ENCODE results near the gene AOC3. TPM values are rescaled to one million over a fixed set of nuclear protein-coding genes. Genes with fewer than 3 reads are reported as not detected.
A peak's percentile ranks its signal among the peaks of the same experiment; 100 is the strongest.

AOC3 gene, protein sequence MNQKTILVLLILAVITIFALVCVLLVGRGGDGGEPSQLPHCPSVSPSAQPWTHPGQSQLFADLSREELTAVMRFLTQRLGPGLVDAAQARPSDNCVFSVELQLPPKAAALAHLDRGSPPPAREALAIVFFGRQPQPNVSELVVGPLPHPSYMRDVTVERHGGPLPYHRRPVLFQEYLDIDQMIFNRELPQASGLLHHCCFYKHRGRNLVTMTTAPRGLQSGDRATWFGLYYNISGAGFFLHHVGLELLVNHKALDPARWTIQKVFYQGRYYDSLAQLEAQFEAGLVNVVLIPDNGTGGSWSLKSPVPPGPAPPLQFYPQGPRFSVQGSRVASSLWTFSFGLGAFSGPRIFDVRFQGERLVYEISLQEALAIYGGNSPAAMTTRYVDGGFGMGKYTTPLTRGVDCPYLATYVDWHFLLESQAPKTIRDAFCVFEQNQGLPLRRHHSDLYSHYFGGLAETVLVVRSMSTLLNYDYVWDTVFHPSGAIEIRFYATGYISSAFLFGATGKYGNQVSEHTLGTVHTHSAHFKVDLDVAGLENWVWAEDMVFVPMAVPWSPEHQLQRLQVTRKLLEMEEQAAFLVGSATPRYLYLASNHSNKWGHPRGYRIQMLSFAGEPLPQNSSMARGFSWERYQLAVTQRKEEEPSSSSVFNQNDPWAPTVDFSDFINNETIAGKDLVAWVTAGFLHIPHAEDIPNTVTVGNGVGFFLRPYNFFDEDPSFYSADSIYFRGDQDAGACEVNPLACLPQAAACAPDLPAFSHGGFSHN
- 27.0 TPM for polyA plus RNA-seq (ENCODE audit: insufficient read length)

DNA sequence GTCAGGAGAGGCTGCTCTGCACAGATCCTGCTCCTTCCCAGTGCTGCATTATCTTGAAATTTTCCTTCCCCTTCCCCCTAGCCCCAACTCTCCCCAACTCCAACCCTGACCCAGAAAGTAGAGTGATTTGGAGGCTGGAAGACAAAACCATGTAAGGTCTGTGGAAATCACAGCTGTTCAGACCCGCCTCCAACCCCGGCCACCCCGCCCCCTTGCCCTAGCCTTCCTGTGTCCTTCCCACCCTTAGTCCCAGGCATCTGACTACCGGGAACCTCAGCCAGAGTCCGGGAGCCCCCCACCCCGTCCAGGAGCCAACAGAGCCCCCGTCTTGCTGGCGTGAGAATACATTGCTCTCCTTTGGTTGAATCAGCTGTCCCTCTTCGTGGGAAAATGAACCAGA is at the start of gene AOC3:
AOC3 (plus strand) TSS at position 246 of the 400 bp plus-strand sequence; CDS start at position 391, 145 bp downstream.
- no peak for DNase-seq

DNA sequence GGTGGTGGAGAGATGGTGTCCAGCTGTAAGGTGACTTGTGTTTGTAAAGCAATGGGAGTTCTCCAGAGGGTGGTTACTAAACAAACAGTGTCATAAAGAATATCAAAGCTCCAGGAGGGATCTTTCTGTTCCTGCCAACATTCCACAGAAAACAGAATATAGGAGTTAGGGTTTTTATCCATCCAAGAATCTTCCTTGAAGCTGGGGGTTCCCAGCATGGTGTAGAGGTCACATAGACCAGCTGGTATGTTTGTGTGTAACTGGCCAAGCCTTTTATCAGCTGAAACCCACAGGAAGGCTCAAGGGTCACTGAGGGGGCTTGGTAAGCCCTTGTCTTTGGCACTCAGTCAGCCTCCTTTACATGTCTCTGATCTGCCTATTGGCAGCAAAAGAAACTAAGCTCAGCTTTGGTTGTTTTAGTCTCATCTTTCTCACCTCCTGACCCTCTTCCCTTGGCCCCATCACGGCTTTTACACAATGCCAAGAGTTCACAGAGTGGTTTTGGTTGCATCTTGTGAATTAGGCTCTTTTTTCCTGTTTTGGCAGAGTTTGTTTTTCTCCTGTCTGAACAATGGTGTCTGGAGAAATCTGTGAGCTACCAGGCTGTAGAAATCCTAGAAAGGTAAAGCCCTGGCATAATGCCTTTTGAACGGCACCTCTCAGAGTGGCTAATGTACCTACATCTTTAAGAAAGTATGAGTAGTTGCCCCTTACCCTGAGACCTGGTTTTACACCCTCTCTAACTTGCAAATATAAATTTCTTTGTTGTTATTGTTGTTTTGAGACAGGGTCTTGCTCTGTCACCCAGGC is 47.7 kb upstream of the AOC3 start:
- DNase-seq, result no peak

DNA sequence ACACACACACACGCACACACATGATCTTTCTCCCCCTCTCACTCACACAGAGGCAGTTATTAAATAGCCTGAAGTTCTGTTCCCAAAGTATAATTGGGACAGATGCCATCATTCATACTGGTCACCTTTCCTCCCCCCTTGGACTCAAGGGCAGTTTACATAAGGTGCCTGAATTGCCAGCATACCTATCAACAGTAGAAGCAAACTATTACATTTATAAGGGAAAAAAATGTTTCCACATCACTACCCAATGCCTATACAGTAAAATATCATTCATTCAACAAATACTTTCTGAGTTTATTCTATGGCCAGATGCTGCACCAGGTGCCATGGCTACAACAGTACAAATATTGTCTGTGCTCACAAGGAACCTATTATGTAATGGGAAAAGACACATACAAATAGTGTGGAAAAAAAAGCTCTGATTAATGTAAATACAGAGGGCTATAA is 46.1 kb upstream of the AOC3 start:
- no peak for DNase-seq

DNA sequence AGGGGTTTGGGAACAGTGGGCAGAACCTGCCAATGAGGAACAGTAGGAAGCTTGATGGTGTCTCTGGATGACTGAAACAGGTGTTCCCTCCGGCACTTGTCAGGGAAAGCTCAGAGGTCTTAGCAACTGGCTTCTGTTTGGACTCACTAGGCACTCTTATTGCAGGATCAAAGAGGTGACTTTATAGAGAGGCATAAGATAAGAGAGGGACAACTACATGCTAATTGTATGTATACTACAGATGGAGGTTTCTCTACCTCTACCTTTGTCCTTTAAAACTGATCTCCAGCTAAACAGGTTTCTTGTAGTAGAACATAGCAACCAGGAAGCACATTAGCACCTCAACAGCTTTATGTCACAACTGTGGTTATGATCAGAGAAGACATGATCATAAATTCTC is 44.8 kb upstream of the AOC3 start:
- no peak for DNase-seq

DNA sequence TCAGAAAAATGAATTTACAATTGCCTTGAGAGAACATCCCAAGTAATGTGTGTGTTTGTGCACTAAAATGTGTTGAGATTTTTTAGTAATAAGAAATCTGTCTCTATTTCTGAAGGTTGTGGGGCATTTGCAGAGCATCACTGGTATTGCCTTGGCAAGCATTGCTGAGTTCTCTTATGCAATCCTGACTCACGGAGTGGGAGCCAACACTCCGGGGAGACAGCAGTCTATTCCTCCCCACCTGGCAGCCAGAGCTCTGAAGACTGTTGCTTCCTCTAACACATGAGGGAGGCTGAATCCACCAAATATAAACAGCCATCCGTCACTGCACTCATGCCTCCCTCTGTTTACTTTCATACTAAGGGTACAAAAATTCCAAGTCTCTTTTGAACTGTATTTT is 41.7 kb upstream of the AOC3 start:
- DNase-seq, result no peak

DNA sequence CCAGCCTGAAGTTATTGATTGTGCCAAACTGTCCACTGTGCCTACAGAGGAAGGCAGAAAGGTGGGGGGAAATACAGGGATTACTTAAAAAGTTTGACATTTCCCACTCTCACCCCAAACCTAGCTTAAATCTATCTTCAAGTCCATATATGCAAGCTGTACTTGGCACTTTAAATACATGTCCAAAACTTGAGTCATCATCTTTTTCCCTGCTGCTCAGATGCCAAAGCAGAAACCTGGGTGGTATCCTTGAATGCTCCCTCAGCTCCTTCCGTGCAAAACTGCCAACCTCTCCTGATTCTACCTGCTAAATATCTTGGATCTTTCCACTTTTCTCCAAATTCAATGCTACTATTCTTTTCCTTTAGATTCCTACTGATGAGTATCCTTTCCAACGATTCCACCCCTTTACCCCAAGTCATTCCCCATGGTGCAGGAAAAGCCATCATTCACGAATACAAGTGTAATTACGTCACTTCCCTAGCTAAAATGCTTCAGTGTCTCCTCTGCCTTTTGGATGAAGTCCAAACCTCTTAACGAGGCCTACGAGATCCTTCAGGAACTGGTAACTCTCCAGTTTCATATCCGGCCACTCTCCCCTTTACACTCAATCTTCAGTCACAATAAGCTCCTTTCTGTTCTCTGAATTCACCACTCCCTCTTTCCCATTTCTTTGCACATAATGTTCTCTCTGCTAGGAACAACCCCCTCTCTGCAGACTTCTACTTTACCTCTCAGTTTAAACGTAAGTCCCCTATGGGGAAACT is 36.2 kb upstream of the AOC3 start:
- peak; percentile 41 for DNase-seq

DNA sequence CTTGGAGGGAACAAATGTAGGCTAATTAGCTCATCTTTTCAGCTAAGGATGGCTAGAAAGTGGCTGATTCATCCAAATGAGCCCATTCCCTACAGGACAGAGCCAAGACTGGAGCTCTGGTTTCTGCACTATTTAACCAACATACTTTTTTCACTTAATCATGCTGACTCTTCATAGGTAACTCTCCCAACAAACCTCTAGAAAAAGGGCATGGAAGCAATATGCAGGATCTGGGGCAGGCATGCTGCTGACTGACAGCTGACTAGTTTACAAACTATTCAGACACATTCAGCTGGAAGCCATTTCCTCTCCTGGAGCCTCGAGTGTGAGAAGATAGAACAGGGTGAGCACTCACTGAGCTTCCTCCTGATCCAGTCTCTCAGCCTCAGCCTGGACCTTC is 33.1 kb upstream of the AOC3 start:
- no peak for DNase-seq

DNA sequence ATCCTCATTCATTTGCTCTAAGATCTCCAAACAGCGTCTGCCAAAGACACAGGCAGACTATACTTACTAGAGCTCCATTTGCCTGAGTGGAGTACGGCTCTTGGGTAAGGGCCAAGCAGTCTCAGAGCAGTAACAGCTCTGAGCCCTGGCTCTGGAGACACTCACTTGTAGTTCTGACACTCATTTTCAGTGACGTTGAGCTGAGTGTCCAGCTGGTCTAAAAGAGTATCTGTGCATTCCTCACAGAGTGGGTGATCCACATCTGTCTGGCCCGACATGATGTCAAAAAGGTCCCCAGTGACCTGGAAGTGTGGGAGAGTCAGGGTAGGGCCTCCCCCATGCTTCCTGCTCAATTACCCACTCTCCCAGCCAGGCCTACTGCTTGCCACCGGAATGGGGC is 32.6 kb upstream of the AOC3 start:
- no peak for DNase-seq

DNA sequence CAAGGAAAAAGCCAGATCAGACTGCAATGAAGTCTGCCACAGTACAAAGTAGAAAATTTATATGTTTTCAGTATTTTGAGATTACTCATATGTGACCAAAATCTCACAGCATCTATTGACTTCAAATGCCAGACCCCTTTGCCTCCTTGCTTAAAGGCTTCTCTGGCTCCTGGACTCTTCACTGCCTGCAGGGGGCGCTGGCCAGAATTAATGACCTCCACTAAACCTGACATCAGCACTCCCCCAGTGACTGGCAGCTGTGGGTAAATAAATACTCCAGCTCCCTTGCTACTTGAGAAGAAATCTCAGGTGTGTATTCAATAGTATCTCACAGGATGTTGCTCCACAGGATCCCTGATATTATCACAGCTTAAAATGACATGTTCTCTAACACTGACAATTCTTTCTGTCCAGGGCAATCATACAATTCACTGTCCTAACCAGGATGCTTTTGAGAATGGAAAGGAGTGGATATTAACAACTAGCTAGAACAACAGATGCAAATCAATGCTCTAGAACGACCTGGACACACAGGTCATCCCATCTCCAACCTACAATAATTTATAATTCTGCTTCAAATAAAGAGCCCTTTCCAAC is 31.0 kb upstream of the AOC3 start:
- no peak for DNase-seq

DNA sequence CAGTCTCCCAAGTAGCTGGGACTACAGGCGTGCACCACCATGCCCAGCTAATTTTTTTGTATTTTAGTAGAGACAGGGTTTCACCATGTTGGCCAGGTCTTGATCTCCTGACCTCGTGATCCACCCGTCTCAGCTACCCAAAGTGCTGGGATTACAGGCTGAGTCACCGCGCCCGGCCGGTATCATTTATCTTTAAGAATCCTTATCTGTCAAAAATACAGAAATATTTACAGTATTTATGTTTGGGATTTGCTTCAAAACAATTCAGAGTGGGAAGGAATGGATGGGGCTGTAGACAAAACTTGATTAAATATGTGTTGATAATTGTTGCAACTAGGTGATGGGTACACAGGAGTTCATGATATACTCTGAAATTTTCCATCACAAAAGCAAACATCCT is 29.8 kb upstream of the AOC3 start:
- no peak for DNase-seq

DNA sequence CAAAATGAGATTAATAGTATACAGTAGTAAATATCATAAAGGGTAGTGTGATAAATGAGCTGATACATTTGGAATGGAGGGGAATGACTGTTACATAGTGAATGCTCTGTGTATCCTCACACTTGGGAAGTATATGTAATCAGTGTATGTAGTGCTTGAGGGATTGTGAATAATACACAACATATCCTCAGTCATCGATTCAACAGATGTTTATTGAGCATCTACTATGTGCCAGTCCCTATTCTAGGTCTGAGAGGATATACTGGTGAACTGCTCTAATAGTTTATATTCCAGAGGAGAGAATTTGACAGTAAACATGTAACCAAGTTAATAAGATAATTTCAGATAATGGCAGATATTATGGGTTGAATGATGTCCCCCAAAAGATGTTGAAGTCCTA is 23.5 kb upstream of the AOC3 start:
- DNase-seq, result no peak

DNA sequence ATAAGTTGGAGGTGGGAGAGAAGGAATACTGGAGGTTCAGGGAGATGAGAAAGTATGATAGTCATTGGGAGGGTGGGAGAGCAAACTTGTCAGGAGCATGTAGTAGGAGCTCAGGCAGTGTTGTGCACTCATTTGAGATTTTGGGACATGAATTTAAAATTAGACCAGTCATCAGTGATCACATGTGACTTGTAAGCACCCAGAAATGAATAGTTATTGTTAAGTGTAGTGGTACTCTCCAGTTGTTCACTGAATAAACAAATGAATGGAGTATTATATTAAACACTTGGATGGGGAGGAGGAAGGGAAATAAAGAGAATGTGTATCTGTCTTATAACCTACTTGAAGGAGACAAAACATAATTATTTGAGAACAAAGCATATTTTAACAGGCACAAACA is 20.0 kb upstream of the AOC3 start:
- DNase-seq, result no peak

DNA sequence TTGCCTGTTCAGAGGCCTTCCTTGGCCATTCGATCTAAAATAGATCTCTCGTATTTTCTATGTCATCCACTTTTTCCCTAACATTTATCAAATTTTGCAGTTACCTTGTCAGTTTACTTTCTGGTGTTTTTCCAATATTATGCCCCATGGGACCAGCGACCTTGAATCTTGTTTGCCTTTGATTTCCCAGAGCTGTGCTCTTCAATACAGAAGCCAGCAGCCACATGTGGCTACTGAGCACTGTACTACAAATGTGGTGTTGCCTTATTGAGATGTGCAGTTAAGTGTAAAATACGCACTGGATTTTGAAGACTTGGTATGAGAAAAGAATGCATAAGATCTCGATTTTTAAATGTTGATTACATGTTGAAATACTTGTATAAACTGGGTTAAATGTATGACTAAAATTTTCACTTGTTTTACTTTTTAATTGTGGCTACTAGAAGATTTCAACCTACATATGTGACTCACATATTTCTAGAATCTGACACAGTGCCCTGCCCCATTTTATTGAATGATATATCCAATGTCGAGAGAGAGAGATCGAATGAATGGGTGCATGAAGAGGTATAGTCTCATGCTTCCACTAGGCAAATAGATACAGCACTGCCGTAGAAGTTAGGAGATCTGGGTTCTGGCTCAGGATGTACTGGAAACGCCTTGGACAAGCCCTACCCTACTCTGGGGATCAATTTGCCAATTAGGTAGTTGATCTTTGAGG is 18.6 kb upstream of the AOC3 start:
- DNase-seq, result no peak

DNA sequence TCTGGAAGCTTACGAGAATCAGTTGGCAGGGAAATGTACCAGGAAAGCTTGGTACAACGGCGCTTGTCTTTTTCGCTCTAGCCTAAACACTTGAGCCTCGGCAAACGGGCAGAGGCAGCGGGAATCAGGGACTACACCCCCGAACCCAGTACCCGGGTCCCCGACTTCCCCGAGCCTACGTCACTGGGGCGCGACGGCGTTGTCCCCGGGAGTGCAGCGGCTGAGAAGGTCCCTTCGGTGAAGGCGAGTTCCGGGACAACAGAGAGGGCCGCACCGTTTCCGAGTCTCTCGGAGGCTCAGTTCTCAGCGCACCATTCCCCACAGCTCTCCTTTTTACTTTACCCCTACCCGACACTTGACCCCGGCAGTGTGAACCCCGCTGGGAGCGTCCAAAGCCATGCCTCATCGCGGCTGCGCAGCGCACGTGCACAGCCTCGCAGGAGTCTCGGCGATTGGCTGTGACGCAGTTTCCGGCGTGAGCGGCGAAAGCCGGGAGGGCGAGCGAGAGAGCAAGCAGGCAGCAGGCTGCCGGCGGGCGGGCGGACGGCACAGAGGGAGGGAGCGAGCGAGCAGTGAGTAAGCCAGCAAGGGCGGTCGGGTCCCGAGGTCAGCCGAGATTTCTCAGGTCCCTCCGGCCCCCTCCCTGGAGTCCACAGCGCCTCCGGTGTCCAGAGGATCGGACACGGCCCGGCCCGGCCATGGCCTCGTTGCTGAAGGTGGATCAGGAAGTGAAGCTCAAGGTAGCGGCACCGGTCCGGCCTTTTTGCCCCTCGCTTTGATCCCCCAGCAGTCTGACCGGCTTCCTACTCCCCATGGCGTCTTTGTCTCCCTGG is 17.8 kb upstream of the AOC3 start, which contains the start of gene PSME3:
PSME3 (plus strand) TSS at position 464 of the 833 bp plus-strand sequence; CDS start at position 699, 235 bp downstream.
- peak; percentile 90 for DNase-seq

DNA sequence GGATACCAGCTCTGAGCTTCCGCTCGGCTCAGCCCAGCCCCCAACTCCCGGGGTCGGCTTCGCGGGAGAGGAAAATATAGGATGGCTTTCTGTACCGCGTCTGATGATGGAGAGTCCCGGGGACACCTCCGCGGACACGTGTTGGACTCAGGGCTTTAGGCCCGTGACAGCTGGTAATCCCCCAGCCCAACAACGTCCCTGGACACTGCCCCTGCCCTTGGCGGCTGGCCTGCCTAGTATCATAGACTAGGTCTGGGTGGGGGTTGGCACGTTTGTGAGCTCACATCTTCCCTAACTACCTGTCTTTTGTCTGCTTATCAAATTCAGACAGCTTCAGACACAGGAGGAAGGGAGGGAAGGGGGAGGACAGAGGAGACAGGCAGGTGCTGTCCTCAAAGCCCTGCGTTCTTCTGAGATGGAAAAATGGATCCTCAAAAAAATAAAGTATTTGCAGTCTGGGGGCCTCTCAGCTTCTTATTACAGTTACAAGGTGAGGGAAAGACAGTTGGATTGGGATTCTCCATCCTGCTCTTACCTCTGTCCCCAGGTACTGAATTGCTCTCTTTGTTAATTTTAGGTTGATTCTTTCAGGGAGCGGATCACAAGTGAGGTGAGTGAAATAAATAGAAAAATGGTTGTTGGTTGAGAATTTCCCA is 17.1 kb upstream of the AOC3 start:
- DNase-seq, result no peak

DNA sequence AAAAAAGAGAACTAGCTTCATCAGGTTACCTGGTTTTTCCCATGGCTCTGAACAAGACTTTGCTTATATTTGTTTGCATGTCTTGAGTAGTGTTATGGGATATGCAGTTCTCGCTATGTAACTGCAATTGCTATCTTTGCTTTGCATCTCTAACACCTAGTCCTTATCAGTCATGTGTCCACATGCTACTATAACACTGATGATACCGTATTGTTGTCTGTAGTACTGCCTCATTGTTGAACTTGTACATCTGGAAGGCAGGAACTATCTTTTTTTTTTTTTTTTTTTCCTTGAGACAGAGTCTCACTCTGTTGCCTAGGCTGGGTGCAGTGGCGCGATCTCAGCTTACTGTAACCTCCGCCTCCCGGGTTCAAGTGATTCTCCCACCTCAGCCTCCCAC is 15.3 kb upstream of the AOC3 start:
- no peak for DNase-seq

DNA sequence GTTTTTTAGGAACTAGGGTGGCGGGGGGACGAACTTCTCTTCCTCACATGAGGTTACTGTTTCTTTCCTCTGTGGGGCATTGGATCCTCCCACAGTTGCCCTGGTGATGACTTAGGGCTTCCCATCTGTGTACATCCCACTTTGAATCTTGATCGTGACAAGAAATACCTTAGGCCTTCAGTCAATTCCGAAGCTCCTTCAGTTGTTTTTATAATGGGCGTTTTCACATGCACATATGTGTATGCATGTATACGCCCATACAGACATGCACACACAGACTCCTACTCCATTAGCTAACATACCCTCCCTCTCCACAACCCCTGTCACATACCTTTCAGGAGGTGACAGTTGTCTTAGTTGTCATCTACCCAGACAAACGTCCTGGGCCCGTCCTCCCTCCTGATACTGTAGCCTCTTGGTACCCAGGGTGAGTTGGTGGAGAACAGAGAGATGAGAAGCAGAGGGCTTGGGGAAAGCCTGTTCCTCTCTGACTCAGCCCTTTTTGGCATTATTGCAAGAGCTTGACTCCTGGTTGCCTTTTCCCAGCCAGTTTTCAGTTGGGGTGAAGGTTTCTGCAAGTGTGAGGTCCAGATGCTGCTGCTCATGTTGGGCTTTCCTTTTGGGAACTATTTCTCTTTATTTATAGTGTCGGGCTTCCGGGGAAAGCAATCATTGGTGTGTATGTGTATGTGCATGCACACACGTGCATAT is 8.9 kb upstream of the AOC3 start:
- no peak for DNase-seq

DNA sequence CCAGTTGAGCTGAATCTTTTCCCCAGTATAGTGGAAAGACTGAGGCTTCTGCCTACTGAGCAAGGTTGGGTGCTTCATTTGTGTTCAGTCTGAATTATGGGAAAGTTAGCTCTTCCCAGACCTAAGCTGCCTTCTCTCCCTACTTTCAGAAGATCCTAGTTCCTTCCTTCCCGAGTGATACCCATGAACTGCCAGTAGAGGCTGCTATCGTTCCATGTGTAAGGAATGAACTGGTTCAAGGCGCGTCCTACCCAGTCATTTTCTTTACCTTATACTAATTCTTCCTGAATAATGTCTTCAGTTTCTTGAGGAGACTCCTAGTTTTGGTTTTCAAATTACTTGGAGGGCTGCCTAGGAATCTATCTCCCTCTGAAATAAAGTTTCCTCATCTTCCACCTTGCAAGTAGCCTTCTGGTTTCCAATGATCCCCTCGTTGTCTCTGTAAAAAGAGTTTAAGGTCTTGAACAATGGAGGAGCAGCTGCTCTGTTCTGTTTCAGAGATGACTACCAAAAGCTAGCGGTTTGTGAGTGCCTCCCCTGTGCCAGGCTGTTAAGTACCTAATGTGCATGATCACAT is 7.6 kb upstream of the AOC3 start:
- peak; percentile 40 for DNase-seq
